Measurements from ENCODE around the gene RBBP8. TPM values are rescaled to one million over a fixed set of nuclear protein-coding genes. Genes with fewer than 3 reads are reported as not detected.

RBBP8 gene
- total and polyA plus RNA-seq, 12 donors, result 8.0 to 34.7 (median 15.4) TPM

GRCh38 chr18:23062011-23062410 is 128.9 kb downstream of the RBBP8 start:
- Histone ChIP-seq H3K4me1 (replicated peaks in 1 of 2) (peaks cover 0 to 6% of the 10 kb centered on the region in 2 donors), H3K27me3 (no peaks in the 10 kb centered on the region), H3K27ac (no peak overlapping the region), H3K36me3 (replicated peaks in 1 of 2) (no peaks in the 10 kb centered on the region), H3K9me3 (replicated peaks in 1 of 3) (no peaks in the 10 kb centered on the region), H3K4me3 (no peak overlapping the region)
- TF ChIP-seq POLR2A (IDR thresholded peaks at IDR 0.05) (no peak), CTCF (IDR thresholded peaks at IDR 0.05) (no peak)
- 39 to 59% (median 46%) methylated on average over 1 of the region's 1 CpG for whole genome bisulfite sequencing, 4 donors
- no peak for DNase-seq
- intact Hi-C loops (cut with DNase I), result no loop called here

- intact Hi-C loops (cut with DNase I), result no loop called here
- Histone ChIP-seq H3K27ac (no peak overlapping the region), H3K4me3 (no peak overlapping the region), H3K36me3 (replicated peaks in 1 of 2) (no peaks in the 10 kb centered on the region), H3K4me1 (replicated peaks in 1 of 2) (peaks cover 0 to 6% of the 10 kb centered on the region in 2 donors), H3K9me3 (replicated peaks in 1 of 3) (no peaks in the 10 kb centered on the region), H3K27me3 (no peaks in the 10 kb centered on the region)
- TF ChIP-seq POLR2A (IDR thresholded peaks at IDR 0.05) (no peak), CTCF (IDR thresholded peaks at IDR 0.05) (no peak)
- 90 to 98% (median 94%) methylated on average over 6 of the region's 6 CpGs for WGBS, 4 donors
- DNase-seq, result no peak
These were observed 130.4 kb downstream of the RBBP8 start for GRCh38 chr18:23063502-23063901.

GRCh38 chr18:23065234-23065806 is 132.2 kb downstream of the RBBP8 start:
- 69 to 96% (median 81%) methylated on average over 4 of the region's 4 CpGs for WGBS, 4 donors
- no peak for DNase-seq
- no peak overlapping the region for H3K27ac ChIP-seq
- TF ChIP-seq CTCF (IDR thresholded peaks at IDR 0.05) (no peak), POLR2A (IDR thresholded peaks at IDR 0.05) (no peak)
- H3K4me3 ChIP-seq, result no peak overlapping the region
- H3K27me3 ChIP-seq, result no peaks in the 10 kb centered on the region
- no peaks in the 10 kb centered on the region for H3K36me3 ChIP-seq (replicated peaks in 1 of 2)
- intact Hi-C loops (cut with DNase I), result no loop called here
- H3K9me3 ChIP-seq (replicated peaks in 1 of 3), result no peaks in the 10 kb centered on the region
- peaks cover 0 to 4% of the 10 kb centered on the region in 2 donors for H3K4me1 ChIP-seq (replicated peaks in 1 of 2)

- Histone ChIP-seq H3K36me3 (replicated peaks in 1 of 2) (no peaks in the 10 kb centered on the region), H3K4me3 (no peak overlapping the region), H3K27me3 (no peaks in the 10 kb centered on the region), H3K9me3 (replicated peaks in 1 of 3) (no peaks in the 10 kb centered on the region), H3K4me1 (replicated peaks in 1 of 2) (no peaks in the 10 kb centered on the region), H3K27ac (no peak overlapping the region)
- intact Hi-C loops (cut with DNase I), result no loop called here
- no peak for DNase-seq
- TF ChIP-seq POLR2A (IDR thresholded peaks at IDR 0.05) (no peak), CTCF (IDR thresholded peaks at IDR 0.05) (no peak)
- WGBS, 4 donors, result 78 to 87% (median 80%) methylated on average over 7 of the region's 7 CpGs
These were observed 132.9 kb downstream of the RBBP8 start for GRCh38 chr18:23066060-23066459.

All from adrenal gland (tissue), 12 donors.